NCI-H2029 (cell line): Measurements from ENCODE around the gene AP2A1.
A peak's percentile ranks its signal among the peaks of the same experiment; 100 is the strongest.
"Not testable (repeated sequence)": the region's sequence is repeated elsewhere in the genome, so short reads cannot be mapped to it uniquely, and the experiment has no call there.

ENCODE experiments used
- DNase-seq: peaks from one replicate; lab custom pipeline; 2025; lab: John Stamatoyannopoulos, UW

Gene AP2A1

DNA sequence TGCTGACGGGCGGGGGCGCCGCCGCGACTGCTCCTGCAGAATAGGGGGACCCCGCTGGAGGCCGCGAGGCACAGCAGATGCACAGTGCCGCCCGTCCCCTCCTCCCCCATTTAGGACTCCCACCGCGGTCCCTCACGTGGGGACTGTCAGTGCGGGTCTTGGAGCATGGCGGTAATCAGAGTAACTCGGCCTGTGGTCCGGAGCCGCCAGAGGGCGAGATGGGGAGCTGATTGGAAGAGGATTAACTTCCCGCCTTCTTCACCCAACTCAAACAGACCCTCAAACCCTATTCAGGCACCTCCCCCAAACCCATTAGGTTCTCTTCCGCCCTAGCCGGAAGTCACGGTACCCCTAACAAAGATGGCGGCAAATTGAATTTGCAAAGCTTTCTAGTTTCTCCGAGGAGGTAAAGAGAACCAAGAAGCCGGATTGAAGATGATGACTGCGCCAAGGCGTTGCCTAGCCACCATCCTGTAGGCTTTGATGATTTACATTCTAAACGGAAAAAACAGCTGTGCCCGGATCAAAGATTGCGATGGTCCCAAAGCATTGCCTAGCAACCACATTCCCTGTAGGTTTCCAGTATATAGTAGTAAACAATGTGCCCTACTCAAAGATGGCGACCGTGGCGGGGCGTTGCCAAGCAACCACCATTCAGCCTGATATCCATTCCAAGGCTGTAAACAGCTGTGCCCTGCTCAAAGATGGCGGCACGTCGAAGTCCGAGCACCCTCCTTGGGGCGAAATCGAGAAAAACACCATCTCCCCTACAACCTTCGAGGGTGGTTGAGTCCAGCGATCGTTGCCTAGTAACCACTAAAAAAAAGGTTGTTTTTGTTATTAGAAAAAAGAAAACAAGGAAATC is 46.4 kb downstream of the AP2A1 start, which contains the start of gene FUZ:
Gene FUZ (minus strand): TSS at position 296 of the 865 bp plus-strand sequence. CDS start 186 bp downstream, at position 110.
- peak; percentile 98 for DNase-seq

GRCh38 chr19:49814010-49814409 is 47.2 kb downstream of the AP2A1 start:
- no peak for DNase-seq

DNA sequence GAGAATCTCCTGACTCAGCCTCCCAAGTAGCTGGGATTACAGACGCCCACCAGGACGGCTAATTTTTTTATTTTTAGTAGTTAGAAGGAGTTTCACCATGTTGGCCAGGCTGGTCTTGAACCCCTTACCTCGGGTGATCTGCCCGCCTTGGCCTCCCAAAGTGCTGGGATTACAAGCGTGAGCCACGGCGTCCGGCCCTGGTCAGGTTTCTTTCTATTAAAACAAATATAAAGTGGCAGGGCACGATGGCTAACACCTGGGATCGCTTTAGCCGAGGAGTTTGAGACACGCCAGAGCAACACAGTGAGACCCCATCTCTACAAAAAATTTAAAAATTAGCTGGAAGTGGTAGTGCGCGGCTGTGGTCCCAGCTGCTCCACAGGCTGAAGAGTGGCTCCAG is 49.8 kb downstream of the AP2A1 start:
- DNase-seq: no peak

DNA sequence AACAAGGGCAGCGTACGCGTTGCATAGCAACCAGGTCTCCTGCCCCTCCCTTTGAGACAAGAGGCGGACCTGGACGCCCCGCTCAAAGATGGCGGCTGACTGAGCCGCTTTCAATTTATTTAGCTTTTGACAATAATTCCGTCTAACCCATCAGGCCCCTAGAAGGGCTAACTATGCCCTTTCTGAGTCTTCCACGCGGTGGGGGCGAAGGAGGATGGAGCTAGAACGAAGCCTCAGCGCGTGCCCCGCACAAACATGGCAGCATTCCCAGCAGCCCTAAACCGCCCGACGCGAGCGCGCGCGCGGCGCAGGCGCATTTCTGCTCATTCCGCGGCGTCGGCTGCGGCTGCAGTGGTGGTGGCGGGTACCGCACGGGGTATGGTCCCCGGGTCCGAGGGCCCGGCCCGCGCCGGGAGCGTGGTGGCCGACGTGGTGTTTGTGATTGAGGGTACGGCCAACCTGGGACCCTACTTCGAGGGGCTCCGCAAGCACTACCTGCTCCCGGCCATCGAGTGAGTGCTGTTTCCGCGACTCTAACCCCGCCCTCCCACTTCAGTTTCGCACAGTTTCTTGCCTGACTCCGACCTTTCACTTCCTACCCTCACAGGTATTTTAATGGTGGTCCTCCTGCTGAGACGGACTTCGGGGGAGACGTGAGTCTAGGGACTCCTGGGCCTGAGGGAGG is 51.3 kb downstream of the AP2A1 start, which contains the start of gene MED25:
Gene MED25 (plus strand): TSS at position 326 of the 685 bp plus-strand sequence. CDS start 53 bp downstream, at position 379.
- DNase-seq: peak; percentile 82

DNA sequence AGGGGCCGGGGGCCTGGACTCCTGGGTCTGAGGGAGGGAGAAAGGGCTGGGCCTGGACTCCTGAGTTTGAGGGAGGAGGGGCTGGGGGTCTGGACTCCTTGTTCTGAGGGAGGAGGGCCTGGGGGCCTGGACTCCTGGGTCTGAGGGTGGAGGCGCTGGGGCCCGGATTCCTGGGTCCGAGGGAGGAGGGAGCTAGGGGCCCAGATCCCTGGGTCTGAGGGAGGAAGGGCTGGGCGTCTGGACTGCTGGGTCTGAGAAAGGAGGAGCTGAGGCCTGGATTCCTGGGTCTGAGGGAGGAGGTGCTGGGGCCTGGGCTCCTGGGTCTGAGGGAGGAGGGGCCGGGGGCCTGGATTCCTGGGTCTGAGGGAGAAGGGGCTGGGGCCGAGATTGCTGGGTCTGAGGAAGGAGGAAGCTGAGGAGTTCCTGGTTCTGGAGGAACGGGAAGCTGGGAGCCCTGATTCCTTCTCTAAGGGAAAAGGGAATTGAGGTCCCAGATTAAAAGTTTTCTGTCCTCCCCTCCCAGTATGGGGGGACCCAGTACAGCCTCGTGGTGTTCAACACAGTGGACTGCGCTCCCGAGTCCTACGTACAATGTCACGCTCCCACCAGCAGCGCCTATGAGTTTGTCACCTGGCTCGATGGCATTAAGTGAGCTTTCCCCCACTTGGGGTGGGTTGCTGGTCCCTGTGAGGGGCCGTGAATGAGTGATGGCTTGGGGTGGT is 52.0 kb downstream of the AP2A1 start:
- DNase-seq: no peak

- not testable (repeated sequence) for DNase-seq
These were observed 52.8 kb downstream of the AP2A1 start for GRCh38 chr19:49819452-49820115.

DNA sequence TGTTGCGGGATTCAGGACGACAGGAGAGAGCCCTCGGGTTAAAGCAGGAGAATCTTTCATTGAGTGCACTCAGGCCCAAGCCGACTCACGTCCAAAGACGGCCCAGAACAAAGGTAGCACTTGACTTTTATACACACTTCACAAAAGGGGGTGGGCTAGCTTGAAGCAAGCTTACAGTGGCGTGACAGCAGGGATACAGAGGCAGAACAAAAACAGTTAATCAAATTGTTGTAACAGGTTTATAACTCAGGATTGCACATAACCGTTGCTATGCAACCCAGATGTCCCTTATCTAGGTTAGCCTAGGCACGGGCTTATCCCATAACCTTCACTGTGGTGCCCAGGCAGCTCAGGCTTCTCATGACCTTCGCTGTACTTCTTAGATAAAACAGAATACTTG is 53.3 kb downstream of the AP2A1 start:
- peak; percentile 75 for DNase-seq

- peak; percentile 92 for DNase-seq
These were observed 56.7 kb downstream of the AP2A1 start for GRCh38 chr19:49823472-49823871.

DNA sequence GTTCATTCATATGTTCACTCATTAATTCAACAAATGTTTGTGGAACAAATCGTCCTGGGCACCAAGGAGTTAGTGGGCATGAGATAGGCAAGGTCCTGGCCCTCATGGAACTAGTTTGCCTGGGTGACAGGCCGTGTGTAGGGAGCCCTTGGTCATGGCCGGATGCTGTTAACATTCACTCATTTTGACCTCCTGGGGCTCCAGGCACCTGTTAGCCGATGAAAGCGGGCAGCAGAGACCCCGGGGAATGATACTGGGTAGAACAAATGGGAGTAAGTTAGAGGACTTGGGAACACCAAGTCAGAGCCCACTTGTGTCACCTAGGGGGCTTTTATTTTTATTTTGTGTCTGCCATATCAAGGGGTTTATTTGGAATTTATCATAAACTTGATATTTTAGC is 57.9 kb downstream of the AP2A1 start:
- DNase-seq: no peak

- DNase-seq: no peak
These were observed 60.2 kb downstream of the AP2A1 start for GRCh38 chr19:49827034-49827433.

DNA sequence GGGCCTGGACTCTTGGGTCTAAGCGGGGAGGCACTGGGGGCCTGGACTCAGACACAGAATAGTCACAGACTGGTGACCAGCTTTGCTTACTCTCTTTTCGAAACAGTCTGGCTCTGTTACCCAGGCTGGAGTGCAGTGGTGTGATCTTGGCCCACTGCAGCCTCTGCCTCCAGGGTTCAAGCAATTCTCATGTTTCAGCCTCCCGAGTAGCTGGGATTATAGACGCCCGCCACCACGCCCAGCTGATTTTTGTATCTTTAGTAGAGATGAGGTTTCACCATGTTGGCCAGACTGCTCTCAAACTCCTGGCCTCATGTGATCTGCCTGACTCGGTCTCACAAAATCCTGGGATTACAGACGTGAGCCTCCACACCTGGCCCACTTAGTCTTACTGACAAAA is 62.4 kb downstream of the AP2A1 start:
- DNase-seq: no peak

- DNase-seq: no peak
These were observed 62.9 kb downstream of the AP2A1 start for GRCh38 chr19:49829721-49830120.

DNA sequence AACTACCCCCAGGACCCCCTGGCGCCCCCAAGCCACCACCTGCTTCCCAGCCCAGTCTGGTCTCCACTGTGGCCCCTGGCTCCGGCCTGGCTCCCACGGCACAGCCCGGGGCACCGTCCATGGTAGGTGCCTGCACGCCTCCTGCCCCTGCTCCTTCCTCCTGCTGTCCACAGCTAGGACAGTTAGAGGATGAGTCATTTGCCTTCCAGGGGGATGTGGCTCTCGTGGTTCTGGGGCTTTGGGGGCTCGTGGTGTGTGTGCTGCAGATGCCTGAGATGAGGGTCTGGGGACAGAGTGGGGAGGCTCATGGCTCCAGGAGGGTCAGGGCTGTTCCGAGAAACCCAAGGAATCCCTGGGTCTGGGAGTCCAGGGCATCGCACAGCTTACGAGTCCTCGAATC is 64.0 kb downstream of the AP2A1 start:
- DNase-seq: no peak

GRCh38 chr19:49831592-49831991 is 64.8 kb downstream of the AP2A1 start:
- no peak for DNase-seq

DNA sequence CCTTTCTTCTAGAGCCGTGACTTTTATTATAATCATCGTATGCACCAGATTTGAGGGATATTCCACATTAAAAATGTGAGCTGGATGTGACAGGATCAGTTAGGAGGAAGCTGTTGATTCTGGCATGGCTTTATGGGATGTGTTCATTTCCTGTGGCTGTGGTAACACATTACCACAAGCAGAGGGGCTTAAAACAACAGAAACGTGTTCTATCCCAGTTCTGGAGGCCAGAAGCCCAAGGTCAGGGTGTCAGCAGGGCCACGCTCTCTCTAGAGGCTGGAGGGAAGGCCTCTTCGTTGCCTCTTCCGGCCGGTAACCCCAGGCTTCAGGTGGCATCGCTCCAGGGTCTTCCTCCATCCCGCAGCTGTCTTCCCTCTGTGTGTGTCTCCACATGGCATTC is 65.8 kb downstream of the AP2A1 start:
- no peak for DNase-seq

GRCh38 chr19:49833599-49833998 is 66.8 kb downstream of the AP2A1 start:
- no peak for DNase-seq

DNA sequence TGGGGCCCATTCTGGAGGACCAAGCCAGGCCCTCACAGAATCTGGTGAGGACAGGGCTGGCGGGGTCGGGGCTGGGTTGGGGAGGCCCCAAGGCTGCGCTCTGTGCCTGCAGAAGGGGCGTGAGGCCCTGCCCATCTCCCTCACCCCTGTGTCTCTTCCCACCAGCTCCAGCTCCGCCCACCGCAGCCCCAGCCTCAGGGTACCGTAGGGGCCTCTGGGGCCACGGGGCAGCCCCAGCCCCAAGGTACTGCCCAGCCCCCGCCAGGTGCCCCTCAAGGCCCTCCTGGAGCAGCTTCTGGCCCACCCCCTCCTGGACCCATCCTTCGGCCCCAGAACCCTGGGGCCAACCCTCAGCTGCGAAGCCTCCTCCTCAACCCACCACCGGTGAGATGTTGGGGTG is 68.8 kb downstream of the AP2A1 start:
- DNase-seq: no peak

- DNase-seq: no peak
These were observed 69.6 kb downstream of the AP2A1 start for GRCh38 chr19:49836176-49837008.

DNA sequence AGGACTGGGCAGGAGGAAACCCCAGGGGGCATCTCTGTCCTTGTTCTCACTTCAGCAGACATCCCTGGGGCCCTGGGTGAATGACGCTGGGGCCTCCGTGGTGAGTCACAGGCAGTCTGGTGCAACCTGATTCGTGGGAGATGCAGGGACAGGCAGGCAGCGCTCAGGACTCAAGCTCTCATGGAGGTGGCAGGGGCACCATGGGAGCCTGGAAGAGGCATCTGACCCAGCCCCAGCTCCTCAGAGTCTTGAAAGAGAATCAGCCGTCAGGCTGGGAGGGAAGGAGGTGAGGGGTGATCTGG is 70.2 kb downstream of the AP2A1 start:
- DNase-seq: no peak

DNA sequence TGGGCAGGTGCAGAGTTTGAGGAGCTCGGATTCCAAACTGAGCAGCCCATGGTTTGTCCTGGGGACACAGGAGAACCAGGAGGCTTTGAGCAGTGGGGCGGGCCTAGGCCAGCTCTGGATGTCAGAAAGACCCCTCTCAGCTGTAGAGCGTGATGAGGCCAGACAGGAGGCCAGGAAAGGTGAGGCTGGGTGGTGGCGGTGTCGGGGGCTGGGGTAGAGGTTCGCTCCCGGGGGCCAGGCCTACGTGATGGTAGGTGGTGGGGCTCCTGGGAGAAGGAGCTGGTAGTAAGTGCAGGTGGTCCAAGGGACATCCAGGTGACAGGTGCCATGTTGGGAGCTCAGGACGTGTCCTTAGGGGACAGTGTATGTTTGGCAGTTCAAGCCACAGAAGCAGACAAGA is 70.6 kb downstream of the AP2A1 start:
- no peak for DNase-seq

- no peak for DNase-seq
These were observed 72.2 kb downstream of the AP2A1 start for GRCh38 chr19:49838885-49839588.
